ENCODE results near the gene DIP2B.
A peak's percentile ranks its signal among the peaks of the same experiment; 100 is the strongest.

The DIP2B gene

DNA sequence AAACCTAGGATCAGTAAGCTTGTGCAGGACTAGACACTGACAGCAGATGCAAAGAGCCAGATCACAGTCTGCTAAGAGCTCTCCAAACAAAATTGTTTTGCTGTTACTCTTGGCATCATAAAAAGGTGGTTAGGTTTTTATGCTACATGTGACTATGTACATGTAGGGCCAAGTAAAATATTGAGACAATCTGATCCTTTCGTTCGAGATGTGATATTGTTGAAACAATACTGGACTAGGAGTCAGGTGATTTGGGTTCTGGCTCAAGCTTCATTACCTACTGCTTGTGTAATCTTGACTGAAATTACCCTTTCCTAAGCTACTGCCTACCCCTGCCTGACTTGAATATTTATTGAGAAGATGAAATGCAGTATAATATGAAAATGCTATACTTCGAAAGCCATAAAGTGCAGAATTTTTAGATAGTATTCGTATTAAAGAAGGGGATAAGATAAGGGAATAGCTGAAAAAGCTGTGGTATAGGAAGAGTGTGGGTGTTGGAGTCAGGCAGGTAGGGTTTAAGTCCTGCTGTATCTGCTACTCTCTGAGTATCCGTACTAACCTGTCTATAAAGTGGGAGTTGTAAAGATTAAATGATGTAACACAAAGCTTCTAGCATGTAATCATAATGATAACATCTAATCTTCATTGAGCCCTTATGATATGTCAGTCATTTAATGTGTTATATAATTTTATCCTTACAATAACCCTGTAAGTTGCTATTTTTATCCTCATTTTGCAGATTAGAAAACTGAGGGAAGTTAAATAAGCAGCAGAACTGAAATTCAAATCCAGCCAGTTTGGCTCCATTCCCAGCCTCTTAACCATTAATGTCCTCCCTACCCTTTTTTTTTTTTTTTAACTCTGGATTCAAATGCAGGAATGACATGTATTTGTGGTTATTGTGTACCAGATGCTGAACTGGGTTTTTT, 220.5 kb downstream of the DIP2B start:
- DNase-seq (ENCODE audit: low read depth in 2 of 2): no peak

DNA sequence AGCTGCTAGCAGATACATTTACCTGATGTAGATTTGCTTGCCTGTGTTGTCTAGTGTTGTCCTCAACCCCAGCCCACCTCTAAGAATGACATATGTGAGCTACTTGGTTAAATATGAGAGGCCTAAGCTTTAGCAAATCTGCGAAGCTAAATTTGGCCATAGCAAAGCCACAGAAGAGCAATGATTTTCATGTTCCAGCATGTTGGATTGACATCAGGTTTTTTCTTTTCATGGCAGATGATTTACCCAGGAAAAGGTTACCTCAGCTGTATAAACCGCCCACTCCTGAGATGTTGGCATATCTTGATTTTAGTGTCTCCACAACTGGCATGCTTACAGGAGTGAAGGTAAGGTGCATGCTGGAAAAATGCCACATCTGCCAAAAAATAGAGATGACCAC, 222.7 kb downstream of the DIP2B start:
- DNase-seq (ENCODE audit: low read depth in 2 of 2): no peak

DNA sequence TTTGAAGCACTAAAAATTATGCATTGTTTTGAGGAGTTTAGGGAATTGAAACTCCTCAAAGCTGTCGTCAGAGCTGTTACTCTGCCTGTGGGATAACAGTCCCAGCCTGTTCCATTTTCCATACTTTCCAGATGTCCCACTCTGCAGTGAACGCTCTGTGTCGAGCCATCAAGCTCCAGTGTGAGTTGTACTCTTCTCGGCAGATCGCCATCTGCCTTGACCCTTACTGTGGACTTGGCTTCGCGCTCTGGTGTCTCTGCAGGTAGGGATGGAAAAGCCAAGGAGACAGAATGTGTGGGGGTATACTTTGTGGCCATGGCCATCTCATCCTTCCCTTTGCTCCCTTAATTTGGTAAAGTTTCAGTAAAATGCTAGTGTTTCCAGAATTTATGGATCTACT, 223.6 kb downstream of the DIP2B start:
- no peak for DNase-seq (ENCODE audit: low read depth in 2 of 2)

DNA sequence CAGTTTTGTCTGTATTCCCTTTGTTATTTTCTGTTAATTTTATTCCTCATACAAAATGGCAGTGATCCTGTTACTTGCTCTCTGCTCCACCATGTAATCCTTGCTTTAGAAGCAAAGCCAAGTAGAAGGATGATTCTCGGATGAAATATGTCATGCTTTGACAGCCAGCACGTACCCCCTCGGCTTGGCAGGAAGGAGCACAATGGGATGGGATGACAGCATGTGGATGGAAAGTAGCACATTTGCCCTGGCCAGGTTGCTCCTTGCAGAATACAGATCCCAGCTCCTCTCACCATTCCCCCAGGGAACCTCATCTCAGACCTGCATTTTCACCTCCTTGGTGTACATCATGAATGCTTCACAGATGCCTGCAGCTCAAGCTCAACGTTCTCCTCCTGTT, 224.1 kb downstream of the DIP2B start:
- no peak for DNase-seq (ENCODE audit: low read depth in 2 of 2)

DNA sequence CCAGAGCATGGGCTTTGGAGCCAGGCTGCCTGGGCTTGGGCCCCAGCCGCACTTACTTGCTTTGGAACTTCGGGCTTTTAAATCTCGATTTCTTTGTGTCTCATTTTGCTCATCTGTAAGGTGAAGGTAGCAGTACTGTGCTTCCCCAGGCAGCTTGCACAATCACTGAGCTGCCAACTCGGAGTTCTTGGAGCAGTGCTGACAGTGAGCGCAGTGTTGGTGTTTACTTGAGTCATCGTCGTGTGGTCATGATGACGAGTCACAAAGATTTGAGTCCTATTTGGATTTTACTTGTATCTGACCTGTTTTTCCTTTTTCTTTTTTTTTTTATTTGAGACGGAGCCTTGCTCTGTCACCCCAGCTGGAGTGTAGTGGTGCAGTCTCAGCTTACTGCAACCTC, 227.8 kb downstream of the DIP2B start:
- no peak for DNase-seq (ENCODE audit: low read depth in 2 of 2)

DNA sequence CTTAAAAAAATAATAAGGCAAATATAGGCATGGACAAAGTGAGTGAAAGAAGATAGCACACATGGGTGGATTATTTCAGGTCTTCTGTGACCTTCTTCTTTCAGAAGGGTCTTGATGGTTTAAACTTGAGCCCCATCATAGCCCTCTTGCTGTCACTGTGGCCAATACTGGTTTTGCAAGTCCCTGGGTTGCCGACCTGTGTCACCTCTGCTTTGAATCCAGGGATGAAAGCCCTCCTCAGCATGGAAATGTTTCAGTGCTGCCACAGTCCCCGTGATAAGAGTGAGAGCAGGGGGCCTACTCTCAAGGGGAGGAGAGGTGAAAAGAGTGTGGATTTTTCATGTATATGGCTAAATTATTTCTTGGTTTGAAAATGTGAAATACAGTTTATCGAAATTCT, 228.9 kb downstream of the DIP2B start:
- no peak for DNase-seq (ENCODE audit: low read depth in 2 of 2)

DNA sequence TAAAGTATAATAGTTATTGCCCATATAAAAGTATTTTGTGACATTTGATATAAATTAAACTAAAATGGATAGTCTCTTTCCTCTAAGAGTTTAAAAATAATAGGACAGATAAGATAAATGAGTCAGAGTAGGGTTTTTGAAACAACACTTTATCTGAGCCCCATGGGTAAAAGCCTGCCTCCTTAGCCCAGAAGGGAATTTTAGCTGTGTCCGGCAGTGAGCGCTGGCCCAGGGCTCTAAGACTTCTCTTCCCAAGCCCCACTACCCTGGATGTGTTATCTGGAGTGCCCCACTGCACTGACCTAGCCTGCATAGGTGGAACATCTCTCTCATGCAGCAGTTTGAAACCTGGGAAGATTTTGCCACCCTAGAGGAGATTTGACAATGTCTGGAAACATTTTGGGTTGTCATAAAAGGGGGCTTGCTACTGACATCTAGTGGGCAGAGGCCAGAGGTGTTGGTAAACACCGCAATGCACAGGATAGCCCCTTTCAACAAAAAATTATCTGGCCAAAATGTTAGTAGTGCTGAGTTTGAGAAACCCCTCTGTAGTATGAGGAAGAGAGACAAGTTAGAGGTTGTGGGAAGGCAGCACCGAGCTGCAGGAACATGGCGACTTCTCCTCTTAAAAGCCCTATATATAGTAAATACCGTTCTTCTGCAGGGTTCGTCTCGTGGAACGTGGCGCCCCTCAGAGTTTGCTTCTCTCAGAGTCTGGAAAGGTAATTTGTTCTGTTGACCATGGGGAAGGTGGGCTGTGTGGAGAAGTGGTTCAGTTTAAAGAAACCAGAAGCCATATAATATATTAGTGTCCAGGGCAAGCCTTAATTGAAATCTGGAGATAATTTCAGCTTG, 229.9 kb downstream of the DIP2B start:
- no peak for DNase-seq (ENCODE audit: low read depth in 2 of 2)

DNA sequence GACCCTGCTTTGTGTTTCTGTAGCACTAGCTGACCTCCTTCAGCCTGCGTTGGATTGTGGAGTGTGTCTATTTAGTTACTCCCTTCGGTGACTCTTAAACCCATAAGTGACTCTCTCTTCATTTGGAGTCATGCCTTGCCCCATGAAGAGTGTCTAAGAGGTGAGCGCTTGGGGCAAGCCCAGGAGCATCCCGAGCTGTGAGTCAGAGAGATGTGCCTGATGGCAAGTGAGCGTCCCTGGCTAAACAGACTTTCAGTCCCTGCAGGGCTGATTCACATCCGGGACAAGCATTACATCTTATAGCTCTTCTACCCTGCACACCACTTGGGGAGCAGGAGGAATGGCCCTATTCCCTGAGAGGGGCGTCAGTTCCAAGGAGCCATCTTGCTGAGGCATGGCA, 234.8 kb downstream of the DIP2B start:
- DNase-seq (ENCODE audit: low read depth in 2 of 2): no peak

DNA sequence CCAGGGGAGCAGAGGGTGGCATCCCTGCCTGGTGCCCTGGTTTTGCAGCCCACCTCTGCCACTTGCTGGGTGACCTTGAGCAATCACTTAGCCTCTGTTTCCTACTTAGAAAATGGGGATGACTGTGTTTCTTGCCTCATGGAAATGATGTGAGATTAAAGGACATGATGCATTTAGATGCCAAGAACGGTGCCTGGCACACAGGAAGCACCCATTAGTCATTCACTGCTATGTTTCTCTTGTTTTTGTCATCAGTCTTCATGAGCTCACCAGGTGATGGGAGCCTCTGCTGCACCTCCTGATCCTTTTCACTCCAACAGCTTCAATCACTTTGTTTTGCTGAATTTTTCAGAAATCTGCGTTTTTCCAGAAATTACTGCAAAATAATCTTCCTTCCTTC, 235.5 kb downstream of the DIP2B start:
- DNase-seq (ENCODE audit: low read depth in 2 of 2): no peak

DNA sequence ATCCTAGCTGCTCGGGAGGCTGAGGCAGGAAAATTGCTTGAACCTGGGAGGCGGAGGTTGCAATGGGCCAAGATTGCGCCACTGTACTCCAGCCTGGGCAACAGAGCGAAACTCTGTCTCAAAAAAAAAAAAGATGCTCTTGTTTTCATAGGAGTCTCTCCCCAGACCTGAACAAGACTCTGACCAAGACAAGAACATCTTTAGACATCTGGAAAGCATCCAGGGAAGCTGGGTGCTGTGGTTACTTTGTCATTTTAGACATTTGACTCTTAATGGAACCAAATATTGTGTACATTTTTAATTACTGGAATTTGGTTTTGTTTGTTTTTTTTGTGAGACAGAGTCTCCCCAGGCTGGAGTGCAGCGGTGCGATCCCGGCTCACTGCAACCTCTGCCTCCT, 238.0 kb downstream of the DIP2B start:
- DNase-seq (ENCODE audit: low read depth in 2 of 2): no peak

DNA sequence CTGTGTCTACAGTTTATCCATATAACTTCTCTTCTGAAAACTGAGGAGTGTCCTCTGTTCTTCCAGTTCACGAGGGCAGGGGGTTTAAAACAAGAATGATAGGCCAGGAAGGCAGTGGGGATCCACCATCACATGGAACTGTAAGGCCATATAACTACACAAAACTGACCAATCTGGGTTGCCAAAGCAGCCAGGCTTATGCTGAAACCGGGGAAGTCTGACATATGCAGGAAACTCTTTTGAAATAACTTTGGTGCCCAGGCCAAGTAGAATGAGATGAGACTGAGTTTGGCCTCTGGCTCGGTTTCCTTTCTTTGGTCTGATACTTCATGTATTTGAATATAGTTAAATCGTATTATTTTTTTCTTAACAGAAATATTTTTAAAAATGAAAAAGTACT, 241.1 kb downstream of the DIP2B start:
- no peak for DNase-seq (ENCODE audit: low read depth in 2 of 2)

DNA sequence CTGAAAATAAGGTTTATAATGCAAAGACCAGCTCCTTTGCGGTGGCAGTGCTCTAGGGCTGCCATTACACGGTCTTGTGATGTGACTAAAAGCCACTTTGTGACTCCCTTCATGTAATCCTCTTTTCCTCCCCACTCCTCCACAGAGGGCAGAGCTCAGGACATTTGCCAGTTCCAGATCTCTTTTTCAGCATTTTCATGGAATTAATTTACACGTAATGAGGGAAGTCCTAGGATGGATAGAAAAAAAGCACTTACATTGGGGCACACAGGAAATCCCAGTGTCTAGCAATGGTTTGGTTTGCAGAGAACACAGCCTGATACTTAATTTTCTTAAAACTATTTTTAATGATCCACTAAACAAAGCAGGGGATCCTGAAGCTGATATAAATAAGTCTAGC, 241.6 kb downstream of the DIP2B start:
- DNase-seq (ENCODE audit: low read depth in 2 of 2): no peak

DNA sequence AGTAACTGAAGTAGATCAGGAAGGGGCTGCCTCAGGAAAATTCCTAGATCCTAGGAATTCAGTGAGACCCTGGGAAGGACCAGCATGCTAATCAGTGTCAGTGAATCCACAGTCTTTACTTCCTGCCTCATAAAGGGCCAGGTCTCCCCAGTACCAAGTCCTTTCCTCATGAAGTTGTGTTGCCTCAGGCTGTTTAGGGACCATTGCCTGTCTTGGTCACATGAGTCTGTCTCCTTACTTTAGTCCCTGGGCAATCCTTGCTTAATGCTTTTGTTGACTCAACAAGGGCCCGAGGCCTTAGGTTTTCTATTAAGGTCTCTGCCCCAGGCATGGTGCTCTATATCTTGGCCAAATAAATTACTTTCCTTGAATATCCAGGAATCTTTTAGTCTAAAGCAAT, 243.0 kb downstream of the DIP2B start:
- no peak for DNase-seq (ENCODE audit: low read depth in 2 of 2)

DNA sequence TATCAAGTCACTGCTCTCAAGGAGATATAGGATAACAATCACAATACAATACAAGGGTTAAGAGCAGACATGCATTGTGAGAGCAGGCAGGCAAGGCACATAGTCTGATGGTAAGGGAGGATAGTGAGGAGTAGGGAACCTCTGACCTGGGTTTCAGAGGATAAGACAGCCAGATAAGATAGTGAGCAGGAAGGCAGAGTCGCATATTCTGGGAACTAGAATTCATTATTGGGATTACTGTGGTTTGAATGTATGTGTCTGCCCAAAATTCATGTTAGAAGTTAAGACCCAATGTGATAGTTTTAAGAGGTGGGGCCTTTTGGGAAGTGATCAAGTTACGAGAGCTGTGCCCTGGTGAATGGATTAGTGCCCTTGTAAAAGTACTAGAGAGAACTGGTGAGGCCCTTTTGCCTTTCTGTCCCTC, 244.7 kb downstream of the DIP2B start:
- DNase-seq (ENCODE audit: low read depth in 2 of 2): no peak

DNA sequence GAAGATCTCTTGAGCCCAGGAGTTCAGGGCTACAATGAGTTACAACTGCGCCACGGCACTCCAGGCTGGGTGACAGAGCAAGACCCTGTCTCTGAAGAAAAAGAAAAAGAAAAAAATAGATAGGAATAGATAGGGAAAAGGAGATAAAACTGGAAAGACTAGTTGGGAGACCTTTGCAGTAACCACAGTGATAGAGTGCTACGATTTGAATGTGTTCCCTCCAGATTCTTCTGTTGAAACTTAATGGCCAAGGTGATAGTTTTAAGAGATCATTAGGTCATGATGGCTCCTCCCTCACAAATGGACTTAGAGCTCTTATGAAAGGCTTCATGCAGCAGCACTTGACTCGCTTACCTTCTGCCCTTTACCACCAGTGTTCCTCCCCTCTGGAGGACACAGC, 245.6 kb downstream of the DIP2B start:
- no peak for DNase-seq (ENCODE audit: low read depth in 2 of 2)

DNA sequence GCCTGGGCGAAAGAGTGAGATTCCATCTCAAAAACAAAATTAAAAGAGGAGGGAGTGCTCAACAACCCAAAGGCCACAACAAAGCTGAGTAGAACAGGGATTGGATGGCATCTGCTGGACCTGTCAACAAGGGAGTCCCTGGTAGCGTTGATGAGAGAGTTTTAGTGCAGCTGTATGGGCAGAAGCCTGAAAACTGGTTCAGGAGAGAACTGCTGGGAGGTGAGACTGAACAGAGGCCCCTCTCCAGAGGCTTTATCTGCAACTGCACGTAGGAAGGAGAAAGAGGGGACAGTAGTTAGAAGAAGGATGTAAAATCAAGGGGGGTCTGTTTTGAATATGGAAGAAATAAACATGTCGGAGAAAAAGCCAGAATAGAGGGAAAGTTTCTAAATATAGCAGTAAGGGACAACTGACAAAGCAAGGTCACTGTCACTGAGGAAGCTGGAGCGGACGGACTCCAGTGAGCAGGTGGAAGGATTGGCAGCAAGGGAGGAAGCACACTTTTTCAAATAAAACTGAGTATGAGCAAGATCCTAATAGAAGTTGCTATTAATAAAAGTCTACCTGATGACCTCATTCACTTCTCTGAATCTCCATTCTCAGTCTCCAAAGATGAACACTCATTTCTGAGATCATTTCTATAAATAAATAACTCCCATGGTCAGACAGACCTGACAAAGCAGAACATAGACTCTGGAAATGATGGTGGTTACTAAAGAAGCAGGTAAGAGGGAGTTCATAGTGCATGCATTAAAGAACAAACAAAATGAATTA, 247.3 kb downstream of the DIP2B start:
- no peak for DNase-seq (ENCODE audit: low read depth in 2 of 2)

DNA sequence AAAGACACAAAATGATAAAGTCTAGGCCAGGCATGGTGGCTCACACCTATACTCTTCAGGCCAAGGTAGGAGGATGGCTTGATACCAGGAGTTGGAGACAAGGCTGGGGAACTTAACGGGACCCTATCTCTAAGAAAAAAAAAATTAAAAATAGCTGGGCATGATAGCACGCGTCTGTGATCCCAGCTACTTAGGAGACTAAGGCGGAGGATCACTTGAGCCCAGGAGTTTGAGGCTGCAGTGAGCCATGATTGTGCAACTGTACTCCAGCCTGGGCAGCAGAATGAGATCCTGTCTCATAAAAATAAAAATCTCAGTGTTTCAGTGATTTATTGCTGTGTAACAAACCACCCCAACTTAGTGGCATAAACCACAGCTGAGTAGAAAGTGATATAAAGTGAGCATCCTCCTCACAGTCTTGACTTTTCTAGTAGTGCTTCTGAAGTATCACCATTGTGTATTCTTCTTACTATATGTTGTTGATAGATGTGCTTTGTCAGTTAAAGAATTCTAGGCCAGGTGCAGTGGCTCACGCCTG, 248.5 kb downstream of the DIP2B start:
- DNase-seq (ENCODE audit: low read depth in 2 of 2): no peak

DNA sequence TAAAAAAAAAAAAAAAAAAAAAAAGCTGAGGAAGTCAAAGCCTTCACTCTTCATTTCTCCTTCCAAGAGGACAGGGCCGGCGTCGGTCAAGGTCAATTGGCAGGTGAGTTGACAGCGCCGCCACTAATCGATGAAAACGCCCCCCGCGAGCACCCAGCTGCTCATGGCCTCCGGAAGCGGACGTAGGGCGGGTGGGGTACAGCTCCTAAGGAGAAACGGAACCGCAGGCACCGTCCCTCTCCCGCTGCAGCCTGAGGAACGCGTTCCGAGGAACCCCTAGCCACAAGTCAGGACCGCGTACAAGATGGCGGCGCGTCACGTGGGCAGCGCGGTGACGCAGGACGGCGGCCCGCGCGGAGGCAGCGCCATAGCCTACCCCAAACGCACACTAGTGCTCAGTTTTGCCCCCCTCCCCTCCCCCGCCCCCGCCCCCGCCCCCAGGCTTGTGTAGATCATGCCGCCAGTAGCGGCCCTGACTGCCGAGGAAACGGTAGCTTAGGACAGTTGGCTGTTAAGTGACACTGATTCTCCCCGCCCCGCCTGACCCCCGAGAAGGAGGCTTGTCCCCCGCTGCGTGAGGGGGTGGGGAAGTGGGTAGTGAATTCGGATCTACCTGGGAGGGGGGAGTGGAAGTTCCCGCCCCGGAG, 259.0 kb downstream of the DIP2B start, which contains the start of gene ATF1:
ATF1 (plus strand) TSS at position 463 of the 647 bp plus-strand sequence. CDS start 16,045 bp downstream, outside the sequence.
- peak; percentile 81 to 90 for DNase-seq (ENCODE audit: low read depth in 2 of 2)

DNA sequence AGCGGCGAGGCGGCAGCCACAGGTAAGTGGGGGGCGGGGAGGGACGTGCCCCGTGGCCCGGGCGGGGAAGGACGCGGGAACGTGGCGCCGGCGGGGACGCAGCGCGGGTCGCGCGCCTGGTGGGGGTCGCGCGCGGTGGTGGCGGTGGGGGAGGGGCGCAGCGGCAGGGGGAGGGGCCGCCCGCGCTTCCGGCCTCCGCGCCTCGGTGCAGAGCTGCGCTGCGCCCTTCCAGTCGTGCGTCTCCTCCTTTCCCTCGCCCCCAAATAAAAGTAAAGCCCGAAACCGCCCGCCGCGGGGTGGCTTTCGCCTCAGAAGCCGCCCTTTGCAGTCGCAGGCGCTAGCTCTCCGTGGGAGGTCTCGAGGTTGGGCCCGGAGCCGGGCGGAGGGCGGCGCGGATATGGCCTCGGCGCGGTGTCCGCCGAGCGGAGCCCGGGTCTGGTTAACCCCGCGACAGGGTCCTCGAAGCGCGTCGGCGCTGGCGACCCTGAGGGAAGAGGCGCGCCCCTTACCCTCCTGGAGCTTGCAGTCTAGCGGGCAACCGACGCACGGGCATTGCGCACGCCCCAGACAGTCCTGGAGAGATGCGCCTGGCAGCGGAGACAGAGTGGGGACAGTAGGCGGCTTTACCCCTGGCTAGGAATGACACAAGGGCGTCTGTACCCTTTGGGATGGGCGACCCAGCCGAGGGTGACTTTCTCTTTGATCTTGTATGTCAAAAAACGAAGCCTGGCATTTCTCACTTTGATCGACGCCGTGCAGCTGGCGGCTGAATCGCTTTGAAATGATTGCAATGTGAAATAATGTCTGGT, 259.7 kb downstream of the DIP2B start:
- DNase-seq (ENCODE audit: low read depth in 2 of 2): peak; percentile 12 to 75

All from stimulated activated CD8-positive, alpha-beta memory T cell treated with anti-CD3 and anti-CD28 coated beads, Interleukin-7, amount 100 ng/mL, for 4 hours (primary cell).